Pulmonary artery endothelial cell (primary cell): Measurements from ENCODE around the gene PPDPF. TPM values are rescaled to one million over a fixed set of nuclear protein-coding genes. Genes with fewer than 3 reads are reported as not detected.
A peak's percentile ranks its signal among the peaks of the same experiment; 100 is the strongest.

Experiments
- DNase-seq: peaks from one replicate; pipeline ENCODE4 v3.0.0-alpha.2; 2011; ENCODE audit warnings: low read depth, low spot score
- total RNA-seq: library from RNA; depleted of rRNA; stranded (reverse); fragments of >200 nt; gene quantifications from 2 replicates; pipeline ENCODE4 v1.2.3, GENCODE V29; 2014

PPDPF gene
- total RNA-seq, 1 donor from 2014 or later: 21.4 TPM

- no peak for DNase-seq
Observed at GRCh38 chr20:63536241-63536977, 15.8 kb downstream of the PPDPF start.

- no peak for DNase-seq
Observed at GRCh38 chr20:63536997-63537524, 16.5 kb downstream of the PPDPF start, which contains the start of gene PTK6. TSS of gene PTK6 (minus strand) at chr20:63537376. CDS start at chr20:63537314, 62 bp downstream.

DNA sequence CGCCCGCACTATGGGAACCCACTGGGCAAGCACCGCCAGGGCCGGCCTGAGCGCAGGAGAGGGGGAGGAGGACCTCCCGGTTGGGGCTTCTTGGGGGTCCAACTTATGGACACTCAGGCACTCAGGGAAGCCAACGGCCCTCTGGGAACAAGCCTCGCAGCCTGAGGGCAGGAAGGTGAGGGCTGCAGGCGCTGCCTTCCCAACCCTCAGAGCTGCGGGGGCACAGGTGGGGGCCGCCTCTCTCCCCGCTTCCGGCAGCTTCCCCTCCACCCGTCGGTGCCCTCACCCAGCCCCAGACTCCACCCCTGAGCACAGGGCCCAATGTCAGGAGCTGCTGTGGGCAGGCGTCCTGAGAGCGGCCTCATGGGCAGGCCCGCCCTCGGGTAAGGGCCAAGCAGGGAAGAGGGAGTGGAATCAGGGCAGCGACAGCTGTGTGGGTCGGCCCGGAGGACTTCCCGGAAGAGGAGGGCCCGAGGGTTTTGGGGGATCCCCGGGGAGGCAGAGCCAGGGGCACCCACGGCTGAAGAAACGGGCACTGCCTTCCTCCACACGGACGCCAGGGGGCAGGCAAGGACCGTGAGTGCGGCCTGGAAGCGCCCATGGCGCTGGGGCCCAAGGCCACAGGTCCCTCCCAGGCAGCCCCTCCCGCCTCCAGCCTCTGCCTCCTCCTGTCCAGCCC, 17.1 kb downstream of the PPDPF start:
- peak; percentile 76 for DNase-seq

DNA sequence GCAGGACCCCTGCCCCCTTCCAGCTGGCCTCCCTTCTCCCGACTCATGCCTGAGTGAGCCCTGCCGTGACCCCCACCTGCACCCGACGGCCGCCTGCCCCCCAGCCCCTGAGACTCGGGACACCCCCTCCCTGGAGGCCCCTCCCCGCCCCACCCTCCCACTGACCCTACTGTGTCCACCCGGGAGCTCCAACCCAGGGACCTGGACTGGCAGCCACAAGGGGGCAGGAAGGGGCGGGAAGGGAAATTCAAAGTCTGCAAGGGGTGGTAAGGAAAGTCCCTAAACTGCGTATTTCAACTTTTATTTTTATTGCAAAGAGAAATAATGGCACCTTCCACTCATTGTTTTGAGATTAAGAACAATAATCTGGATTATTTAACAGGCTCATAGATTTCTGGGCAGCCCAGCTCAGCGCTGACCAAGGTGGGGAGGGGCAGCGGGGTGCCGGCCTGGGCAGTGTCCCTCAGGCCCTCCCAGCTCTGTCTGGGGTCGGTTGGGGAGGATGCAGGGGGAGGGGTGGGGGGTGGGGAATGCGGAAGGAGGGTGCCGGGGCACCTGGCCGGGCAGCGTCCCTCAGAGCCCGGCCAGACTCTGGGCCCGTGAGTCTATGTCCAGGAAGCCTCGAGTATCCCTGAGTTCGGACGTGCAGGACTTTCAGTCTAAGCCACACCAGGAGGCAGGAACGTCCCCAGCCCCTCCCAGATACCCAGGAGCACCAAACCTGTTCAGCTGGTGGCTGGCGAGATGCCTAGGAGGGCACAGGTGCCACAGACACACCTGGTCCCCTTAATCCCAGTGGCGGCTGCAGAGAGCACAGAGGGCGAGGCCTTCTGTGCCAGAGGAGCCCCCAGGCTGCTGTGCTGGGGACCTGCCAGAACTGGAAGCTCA, 17.9 kb downstream of the PPDPF start:
- DNase-seq: no peak

- no peak for DNase-seq
Observed at GRCh38 chr20:63539092-63539430, 18.5 kb downstream of the PPDPF start.

- no peak for DNase-seq
Observed at GRCh38 chr20:63539441-63540370, 19.1 kb downstream of the PPDPF start.

- no peak for DNase-seq
Observed at GRCh38 chr20:63540417-63541186, 20.0 kb downstream of the PPDPF start.

DNA sequence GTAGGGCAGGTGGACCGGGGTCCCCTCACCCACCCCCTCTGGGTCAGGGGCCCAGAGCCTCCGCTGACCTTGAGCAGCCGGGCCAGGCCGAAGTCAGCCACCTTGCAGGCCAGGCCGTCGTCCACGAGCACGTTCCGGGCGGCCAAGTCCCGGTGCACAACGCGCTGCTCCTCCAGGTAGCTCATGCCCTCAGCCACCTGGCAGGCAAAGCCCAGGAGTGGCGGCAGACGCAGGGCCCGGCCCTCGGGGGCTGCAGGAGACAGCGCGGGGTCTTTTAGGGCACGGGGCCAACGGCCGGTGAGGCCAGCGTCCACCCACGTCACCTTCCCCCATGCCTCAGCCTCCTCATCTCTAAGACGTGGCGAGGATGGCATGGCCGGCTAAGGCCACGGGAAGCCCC, 20.8 kb downstream of the PPDPF start:
- no peak for DNase-seq

GRCh38 chr20:63542031-63542559, 21.5 kb downstream of the PPDPF start:
- no peak for DNase-seq

DNA sequence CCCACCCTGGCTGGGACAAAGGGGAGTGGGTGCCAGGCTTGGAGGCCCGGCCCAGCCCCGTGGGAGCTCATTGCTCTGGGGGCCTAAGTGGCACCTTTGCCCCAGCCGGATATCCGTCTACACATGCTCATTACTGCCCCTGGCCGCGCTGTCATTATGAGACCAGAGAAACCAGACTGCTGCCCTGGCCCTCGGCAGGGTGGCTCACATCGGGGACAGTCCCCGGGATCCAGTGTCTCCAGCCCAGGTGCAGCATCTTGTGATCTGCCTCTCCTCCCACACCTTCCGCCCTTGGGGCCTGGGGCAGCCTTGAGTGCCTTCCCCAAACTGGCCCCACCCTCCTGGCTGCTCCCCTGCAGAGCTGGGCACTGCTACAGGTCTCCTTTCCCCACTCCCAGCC, 22.1 kb downstream of the PPDPF start:
- DNase-seq: no peak

DNA sequence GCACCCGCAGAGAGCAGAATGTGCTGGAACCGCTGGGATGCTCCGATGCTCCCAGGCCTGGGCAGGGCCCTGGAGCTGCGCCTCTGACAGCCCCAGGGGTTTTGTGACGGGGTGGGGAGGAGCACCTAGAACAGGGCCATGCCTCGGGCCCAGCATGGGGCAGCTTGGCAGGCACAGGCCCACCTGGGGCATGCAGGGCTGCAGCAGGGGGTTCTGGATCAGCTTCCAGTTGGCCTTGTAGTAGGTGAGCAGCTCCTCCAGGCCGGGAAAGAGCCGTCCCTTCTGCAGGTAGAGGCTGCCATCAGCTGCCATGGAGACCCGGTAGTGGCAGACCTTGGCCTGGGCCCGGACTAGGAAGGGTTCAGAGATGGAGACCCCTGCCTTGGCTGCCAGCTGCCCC, 22.6 kb downstream of the PPDPF start:
- DNase-seq: no peak

DNA sequence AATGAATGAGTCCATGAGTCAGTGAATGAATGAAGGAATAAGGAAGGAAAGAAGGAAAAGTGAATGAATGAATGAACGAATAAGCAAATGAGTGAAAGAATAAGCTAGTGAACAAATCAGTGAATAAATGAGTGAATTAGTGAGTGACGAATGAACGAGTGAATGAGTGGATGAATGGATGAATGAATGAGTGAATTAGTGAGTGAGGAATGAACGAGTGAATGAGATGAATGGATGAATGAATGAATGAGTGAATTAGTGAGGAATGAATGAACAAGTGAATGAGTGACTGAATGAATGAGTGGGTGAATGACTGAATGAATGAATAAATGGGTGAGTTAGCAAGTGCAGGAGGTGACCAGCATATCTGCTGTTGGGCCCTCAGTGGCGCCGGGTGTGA, 23.2 kb downstream of the PPDPF start:
- no peak for DNase-seq

DNA sequence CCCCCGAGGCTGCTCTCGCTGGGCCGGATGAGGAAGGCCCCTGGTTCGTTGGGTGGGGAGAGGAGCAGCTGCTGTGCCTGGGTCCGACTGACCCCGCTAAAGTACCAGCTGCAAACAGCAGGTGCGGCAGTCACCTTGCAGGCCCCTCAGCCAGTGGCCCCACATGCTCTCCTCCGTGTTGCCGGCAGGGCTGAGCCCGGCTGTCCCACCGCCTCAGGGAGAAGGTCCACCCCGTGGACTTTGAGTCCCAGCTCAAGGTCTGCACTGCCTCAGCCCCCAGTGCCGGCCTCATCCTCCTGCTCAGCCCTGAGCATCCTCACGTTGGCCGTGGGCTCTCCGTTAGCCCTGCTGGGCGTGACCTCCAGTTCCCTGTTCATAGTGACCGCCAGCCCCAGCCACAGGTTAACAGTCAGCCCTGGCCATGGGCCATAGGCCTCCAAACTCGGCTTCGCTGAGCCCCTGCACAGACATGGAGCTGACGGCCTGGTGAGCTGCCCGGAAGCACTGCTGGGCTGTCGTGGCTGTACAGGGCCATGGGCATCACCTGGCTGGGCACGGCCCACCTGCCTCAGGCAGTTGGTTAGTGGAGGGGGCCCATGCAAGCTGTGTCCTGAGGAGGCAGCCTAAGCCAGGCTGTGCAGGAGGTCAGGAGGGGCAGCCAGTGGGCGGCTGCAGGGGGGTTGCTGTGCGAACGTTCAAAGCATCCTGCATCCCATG, 23.8 kb downstream of the PPDPF start:
- DNase-seq: no peak

GRCh38 chr20:63544958-63545516, 24.5 kb downstream of the PPDPF start:
- DNase-seq: no peak

GRCh38 chr20:63545814-63546213, 25.2 kb downstream of the PPDPF start:
- DNase-seq: no peak

DNA sequence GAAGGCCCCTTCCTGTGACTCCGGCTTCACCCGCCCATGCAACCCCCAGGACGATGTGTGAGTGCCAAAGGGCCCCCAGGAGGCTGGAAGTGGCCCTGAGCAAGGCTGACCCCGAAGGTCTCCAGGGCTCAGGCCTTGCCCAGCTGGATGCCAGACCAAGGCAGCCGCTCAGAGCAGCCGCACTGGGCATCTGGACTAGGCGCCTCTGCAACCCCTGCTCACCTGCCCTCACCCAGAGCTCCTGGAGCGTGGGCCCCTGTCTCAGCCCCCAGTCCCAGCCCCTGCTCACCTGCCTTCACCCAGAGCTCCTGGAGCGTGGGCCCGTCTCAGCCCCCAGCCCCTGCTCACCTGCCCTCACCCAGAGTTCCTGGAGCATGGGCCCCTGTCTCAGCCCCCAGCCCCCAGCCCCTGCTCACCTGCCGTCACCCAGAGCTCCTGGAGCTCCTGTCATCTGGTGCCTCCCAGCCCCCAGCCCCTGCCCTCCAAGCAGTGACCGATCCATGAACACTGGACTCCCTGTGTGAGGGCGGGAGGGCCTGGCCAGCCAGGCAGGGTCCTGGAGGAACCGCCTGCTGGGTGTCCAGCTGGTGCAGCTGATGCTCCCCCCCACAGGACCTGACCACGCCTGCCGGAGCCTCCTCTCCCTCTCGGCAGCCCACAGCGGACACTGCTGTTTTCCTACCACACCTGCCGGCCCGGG, 25.8 kb downstream of the PPDPF start:
- no peak for DNase-seq

DNA sequence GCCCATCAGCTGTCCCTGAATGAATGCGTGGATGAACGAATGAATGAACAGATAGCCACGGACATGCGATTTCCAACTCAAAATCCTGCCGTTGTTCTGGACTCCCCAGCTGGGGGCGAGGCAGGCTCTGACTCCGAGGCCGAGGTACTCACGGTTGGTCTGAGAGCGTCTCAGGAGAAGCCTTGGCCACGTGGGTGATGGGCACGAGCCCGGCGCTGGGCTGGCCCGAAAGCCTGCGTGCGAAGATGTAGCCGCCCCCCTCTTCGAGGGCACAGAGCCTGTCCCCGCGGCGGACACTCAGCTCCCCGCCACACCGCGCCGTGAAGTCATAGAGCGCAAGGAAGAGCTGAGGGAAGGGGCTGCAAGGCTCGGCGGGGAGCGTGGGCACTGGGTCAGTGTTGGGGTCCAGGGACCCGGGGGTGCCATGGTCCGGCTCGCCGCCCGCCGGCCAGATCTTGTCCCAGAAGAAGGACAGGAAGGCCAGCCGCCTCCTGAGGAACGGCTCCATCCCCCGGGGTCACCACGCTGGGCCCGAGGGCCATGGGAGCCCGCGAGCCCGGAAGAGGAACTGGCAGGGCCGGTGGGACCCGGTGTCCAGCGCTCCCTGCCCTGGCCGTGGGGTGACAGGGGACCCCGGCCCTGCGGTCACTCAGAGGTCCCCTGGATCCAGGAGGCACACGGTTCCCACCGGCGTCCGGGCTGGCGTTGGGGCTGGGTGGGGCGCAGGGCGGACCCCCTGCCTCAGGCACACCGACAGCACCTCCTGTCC, 26.6 kb downstream of the PPDPF start:
- no peak for DNase-seq
